HG02623 (cell line): Measurements from ENCODE around the gene DNAH1.

Source experiments
- ATAC-seq: cut with Tn5 transposase; IDR thresholded peaks from one replicate; pipeline ENCODE4 v1.9.1; 2021; ENCODE audit warnings: moderate library complexity; ENCODE audit not compliant: unreplicated experiment

Gene DNAH1

DNA sequence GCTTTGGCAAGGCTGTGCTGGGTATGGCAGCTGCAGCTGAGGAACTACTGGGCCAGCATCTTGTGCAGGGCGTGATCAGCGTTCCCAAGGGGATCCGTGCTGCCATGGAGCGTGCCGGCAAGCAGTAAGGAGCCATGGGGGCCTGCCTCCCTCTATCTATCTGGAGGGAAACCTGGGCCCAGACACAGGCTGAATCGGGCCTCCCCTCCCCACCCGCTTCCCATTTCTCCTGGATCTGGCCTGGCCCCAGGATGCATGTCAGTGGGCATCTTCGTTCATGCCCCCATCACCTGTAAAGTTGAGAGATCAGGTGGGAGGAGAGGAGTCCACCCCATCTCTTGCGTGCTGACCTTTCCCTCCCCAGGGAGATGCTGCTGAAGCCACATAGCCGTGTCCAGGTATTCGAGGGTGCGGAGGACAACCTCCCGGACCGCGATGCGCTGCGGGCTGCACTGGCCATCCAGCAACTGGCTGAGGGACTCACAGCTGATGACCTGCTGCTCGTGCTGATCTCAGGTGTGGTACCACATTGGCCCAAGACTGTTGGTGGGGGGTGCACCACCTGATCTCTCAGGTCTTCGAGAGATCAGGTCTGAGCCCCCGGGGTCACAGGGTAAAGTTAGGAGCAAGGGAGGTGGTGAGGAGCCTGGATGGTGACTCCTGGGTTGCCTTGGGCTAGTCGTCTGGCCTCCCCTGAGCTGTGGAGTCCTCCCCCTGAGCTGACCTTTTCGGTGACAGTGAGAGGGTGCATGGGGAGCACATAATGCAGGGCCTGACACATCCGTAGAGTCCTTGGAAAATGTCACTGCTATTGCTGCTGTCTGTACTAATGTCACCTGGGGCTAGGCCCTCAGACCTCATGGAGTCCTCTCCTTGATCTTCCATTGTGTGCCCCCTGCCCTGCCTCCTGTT is 25.3 kb upstream of the DNAH1 start:
- ATAC-seq = no peak

DNA sequence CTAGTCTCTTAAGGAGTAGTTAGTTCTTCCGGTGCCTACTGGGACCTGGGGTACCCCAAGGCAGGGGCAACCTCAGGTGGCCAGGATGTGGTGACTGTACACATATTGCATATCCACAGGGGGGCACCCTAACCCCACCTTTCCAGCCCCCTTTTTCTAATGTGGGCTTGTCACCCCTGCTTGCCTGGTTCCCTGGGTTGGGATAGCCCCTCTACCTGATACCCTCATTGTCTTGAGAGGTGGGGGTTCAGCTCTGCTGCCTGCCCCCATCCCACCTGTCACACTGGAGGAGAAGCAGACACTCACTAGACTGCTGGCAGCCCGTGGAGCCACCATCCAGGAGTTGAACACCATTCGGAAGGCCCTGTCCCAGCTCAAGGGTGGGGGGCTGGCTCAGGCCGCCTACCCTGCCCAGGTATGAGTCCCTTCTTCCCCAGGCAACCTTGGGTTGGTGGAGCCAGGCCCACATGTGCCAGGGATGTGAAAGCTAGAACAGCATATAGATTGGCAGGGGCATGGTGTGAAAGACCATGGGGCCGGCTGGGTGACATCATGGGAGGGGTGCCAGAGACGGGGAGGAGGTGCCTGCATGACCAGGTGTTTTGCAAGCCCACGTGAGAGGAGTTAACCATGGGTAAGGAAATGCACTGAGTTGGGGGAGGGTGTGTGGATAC is 24.5 kb upstream of the DNAH1 start:
- no peak for ATAC-seq

DNA sequence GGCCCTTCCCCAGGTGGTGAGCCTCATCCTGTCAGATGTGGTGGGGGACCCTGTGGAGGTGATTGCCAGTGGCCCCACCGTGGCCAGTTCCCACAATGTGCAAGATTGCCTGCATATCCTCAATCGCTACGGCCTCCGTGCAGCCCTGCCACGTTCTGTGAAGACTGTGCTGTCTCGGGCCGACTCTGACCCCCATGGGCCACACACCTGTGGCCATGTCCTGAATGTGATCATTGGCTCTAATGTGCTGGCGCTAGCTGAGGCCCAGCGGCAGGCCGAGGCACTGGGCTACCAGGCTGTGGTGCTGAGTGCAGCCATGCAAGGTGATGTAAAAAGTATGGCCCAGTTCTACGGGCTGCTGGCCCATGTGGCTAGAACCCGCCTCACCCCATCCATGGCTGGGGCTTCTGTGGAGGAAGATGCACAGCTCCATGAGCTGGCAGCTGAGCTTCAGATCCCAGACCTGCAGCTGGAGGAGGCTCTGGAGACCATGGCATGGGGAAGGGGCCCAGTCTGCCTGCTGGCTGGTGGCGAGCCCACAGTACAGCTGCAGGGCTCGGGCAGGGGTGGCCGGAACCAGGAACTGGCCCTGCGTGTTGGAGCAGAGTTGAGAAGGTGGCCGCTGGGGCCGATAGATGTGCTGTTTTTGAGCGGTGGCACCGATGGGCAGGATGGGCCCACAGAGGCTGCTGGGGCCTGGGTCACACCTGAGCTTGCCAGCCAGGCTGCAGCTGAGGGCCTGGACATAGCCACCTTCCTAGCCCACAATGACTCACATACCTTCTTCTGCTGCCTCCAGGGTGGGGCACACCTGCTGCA is 23.7 kb upstream of the DNAH1 start:
- ATAC-seq = no peak

DNA sequence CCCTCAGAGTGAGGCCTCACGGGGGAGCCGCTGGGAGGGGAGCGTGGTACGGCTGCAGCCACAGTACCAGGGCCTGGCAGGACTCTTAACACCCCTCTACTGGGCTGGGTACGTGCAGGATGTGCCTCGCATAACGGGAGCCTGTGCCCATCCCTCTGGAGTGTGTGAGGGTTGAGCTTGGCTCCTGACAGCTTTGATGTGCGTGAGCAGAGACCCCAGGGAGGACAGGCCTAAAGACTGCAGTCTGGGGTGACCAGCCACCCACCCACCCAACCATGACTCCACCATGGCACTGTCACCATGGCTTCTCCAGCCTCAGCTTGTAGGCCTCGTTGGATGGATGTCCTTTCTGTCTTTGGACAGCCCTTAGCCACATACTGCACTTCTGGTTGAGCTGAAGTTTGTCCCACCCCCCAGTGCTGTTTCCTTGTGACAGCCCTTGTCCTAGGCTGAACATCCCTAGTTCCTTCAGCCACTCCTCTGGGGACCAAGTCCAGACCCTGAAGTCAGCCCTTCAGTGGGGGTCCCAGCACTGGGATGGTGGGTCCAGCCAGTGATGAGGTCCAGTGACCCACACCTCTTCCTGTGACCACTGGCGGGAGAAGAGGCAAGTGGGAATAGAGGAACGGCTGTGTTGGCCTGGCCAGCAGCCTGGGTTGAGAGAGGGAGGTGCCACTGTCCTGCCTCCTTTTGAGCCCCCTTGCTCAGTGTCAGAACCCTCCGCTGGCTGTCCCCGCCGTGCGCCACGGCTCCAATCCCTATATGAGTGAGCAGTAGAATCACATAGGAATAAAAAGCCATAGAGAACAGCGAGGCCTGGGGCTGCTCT is 22.4 kb upstream of the DNAH1 start:
- no peak for ATAC-seq

DNA sequence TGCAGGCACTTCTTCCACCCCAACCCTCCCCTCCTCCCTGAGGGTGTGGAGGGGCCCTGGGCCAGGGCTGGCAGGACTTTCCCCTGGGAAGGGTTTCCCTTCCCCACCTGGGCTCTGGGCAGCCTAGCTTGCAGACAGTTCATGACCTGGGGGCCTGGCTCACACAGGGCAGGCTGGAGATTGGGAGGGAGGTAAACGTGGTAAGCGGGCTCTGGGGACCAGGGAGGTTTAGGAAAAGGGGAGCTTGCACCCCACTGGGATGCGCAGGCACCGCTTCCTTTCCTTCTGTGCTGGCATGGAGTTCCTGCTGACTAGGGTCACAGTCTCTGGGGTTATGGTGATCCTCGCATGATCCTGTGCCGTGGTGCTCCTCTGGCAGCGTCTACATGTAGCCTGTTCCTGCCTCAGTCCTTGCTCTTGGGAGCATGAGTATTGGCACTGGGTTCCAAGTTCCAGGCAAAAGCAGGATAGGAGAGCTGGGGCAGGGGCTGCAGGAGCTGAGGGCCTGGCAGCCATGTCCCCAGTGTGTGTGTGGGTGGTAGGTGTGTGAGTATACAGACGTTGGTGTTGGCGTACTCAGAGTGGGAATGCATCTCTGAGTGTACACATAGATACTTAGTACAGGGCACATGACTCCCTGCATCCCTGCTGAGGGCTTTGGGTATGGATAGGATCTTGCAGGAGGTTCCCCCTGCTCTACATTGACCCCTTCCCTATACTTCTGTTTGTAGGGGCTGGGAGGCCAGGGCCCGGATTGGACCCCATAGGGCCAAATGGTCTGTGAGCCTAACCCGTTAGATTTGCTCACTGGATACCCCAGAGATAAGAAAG is 21.6 kb upstream of the DNAH1 start:
- ATAC-seq = no peak

DNA sequence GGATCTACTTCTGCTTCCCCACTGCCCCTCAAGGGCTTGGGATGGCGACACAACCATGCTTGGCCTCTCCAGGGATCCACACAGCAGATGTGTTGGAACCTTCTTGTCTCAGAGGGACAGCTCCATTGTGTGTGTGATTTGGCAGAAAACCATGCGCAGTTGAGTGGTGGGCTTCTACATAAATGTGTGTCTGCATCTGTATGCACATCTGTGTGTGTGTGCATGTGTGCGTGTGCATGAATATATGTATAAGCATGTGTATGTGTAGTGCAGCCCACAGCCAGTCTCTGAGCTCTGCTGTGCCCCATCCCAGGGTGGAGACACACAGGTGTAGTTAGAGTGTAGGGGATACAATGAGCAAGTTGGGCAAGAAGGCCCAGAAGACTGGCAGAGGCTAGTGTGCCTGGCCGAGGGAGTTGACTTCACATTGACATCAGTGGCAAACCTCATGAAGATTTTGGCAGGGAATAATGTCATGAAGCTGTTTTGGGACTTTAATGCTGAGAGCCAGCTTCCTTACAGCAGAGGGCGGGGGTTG is 20.4 kb upstream of the DNAH1 start:
- no peak for ATAC-seq

DNA sequence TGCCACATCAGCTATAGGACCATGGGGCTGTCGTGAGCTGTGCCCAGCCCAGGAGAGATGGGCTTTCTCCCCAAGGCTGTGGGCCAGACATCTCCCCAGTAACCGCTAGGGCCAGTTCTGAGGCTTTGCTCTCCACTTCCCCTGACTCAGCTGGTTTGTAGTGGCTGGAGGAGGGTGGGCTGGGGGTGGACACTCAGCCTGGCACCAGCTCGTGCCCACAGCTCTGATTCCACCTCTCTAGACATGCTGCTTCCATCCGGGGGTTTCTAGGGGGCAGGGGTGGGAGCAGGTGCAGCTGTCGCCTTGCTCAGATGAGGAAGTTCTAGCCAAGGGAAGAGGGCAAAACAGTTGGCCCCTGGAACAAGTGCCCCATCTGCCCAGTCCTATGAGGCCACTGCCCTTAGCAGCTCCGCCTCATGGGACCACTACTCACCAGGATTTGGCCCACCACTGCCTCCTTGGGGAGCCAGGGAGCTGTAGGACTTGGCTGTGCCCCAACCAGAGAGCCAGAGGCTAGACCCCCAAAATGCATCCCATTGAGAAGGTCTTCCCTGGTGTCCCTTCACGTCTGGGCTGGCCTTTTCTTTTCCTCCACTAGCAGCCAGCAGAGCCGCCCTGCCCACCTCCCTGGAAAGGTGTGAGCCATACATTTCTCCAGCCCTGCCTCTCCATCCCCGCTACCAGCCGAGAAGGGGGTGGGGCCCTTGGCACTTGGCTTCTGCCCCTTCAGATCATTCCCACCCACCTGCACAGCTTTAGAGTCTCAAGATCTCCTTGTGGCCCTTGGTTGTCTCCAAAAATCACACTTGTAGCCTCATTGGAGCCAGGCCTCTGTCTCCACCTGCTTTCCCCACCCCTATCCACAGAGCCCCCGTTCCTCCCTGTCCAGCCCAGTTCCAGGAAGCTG is 18.6 kb upstream of the DNAH1 start:
- ATAC-seq = no peak

DNA sequence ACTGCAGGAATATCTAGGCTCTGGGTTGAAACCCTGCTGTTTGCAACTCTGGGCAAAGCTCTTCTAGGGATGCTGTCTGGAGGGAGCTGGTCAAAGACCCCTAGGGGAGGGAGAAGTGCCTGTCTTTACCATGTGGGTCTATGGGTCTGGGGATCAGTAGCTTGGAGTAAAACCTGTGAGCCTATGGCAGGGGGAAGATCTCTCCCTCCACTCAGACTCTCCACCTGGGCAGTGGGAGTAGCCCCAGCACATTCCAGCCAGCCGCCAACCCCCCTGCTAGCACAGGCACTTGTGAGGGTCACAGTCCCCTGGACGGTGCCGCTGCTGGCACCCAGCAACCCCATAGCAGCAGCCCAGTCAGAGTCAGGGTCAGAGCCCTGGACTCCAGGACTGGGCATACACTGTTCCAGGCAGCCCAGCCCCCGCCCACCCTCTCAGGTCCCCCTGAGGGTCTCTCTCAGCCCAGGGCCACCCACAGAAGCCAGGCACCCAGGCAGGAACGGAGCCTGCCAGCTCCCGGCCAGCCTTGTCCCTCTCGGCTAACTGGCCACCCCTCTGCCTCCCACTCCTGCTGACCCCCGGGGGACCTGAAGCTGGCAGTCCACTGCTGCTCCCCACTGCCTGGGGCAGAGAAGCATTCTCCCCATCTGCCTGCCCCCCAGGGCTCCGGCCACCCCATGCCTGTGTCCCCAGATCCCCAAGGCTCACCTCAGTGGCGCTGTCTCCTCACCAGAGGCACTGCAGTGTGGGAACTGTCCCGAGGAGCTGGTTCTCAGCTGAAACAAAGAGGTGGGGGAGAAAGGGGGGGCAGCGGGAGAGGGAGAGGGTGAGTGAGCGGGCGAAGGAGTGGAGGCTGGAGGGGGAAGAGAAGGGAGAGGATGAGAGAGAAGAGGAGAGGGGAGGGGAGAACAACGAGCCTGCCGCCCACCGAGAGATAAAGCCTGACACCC is 17.7 kb upstream of the DNAH1 start:
- no peak for ATAC-seq

DNA sequence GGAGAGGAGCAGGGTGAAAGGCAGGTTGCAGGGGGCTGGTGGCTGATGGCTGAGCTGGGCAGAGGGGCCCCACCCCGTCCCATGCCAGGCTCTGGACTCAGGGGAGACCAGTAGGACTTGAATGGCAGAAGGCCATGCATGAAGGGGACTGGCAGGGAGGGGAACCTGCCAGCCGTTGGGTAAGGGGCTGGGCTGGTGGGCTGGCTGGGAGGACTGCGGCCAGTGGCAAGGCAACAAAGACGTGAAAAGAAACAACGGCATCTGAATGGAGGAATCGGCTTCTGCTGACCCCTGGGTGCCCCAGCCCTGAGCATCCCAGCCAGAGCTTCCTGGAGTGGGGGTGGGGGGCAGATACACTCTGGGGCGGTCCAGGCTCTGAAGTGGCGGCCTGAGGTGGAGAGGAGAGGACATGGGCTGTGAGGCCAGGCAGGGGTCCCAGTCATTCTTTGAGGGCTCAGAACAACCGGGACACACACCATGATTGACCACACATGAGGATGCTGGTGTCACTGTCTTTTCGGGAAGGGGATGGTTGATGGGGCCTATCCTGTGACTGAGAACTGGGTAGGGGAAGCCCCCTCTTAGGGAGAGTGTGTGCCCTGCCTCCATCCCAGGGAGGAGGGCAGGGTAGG is 16.8 kb upstream of the DNAH1 start:
- ATAC-seq = no peak

DNA sequence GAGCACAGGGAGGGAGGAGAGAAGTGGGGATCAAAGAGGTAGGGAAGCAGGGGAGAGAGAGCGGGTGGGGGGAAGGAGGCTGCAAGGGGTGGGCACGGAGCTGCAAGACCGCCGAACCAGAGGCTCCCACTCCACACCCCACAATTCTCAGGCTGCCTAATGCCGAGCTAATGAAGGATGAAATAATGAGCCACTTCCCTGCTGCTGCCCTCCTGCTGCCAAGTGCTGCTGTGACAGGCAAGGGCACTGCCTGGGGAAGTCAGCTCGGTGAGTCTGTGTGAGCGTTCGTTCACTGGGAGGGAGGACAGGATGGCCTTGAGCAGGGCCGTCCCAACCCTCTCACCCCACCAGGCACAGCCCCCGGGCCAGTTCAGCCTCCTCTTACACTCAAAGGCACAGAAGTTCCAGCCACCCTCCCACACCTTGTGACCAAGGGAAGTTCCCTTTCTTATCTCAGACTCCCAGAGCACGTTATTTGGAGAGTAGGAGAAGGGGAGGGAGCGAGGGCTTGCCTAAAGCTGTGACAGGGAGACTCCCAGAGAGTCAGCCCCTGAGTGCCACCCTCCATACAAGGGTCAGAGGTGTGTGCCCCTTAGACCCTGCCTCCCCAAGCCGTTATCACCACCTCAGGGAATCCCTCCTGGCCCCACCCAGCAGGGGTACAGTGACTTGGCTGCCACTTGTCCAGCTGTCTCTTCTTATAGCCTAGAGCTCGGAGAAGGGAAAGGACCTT is 16.1 kb upstream of the DNAH1 start:
- ATAC-seq = no peak

DNA sequence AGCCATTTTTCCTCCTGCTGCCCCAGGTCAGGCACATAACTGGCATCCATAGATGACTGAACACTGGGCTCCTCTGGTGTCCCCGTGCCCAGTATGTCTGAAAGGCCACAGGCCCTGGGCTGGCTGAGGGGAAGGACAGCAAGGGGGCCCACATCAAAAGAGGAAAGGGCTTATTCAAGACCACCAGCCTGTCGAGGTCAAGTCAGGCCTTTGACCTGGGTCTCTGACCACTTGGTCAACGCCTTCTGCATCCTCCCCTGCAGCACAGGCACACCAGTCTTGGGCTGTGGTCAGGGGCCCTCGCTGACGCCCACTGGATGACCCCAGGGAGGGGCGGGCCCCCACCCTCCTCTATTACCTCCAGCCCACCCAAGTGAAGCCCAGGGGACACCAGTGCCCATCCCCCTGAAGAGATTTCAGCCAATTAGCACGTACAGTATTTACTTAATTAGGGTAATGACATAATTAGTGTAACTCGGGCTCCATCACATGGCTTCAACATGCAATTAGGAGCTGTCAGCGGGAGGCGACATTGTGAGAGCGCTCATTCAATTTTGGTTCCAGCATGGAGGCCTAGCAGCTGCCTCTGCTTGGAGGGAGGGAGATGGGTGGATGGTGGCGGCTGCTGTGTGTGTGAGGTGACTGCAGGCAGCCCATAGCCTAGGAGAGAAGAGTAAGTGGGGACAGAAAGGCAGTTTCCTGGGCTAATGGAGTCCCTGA is 13.5 kb upstream of the DNAH1 start:
- ATAC-seq = no peak

DNA sequence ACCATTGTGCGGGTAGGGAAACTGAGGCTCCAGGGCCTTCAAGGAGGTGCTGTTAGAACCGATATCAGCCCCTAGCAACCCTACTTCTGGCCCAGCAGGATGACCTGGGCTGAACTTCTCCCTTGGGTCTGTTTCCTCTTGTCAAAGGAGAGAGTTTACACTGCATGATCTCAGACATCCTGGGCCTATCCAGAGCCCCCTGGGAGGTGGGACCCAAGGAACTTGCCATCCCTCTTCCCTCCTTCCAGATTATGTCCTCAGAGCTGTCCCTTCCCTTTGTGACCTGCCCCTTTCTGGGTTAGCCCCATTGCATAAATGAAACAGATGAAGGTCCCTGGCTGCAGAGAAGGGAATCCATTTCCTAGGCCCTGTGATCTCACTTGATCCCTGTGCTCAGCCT is 12.3 kb upstream of the DNAH1 start:
- ATAC-seq = no peak

DNA sequence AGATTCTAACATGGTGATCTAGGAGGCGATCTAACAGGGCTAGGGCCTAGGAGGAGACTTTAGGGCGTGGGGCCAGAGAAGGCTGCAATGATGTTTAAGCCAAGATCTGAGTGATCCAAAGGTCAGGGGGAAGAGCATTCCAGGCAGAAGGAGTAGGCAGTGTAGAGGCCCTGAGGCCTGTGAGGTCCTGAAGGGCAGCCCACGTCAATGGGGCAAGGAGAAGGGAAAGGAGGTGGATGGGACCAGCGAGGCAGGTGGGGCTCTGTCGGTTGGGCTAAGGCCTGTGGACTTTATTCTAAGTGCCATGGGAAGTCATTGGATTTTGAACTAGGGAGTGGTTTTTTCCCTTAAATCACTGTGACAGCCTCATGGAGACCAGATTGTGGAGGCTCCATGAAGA is 10.2 kb upstream of the DNAH1 start:
- ATAC-seq = no peak

DNA sequence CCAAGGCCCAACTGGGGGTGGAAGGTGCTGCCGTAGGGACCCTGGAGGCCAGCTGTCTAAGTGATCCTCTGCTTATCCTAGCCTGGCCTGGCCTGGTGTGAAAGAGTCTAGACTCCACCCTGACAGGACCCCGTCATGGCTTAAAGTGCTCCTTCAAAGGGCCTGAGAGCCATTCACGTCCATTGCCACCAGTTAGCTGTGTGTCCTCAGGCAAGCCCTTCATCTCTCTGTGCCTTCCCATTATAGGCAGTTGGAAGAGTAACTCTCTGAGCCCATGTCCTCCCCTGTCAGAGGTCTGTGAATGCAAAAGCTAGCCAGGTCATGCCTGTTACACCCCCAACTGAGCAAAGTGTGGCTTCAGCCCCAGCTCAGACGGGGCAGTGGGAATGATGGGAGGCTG is 9.1 kb upstream of the DNAH1 start:
- no peak for ATAC-seq

DNA sequence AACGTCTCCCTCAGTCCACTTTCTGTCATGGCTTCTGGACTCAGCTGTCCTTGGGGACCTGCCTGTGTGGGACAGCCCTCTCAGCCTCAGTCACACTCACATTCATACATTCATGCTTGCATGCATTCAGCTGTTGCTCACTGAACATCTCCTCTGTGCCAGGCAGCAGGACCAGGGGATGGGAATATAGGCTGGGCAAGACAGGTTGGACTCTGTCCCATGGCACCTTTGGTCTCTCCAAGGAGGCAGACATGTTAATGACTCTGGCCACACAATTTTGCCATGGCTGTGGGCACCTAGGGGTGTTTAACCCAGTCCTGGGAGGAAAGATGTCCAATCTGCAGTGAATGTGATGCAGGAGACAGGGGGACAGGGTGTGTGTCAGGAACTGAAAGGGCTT is 7.8 kb upstream of the DNAH1 start:
- no peak for ATAC-seq
